Astrocyte (in vitro differentiated cells and primary cell): ENCODE data around the gene MIDN. TPM values are rescaled to one million over a fixed set of nuclear protein-coding genes. Genes with fewer than 3 reads are reported as not detected.

ENCODE experiments used
- DNase-seq: peaks from one replicate; pipeline ENCODE4 v3.0.0-alpha.2; 2010; ENCODE audit warnings: low read depth
- FAIRE-seq: peaks from 2 replicates; lab custom pipeline; 2011; peaks lifted over from hg19 to GRCh38; lab: Jason Lieb, UNC
- H2AFZ ChIP-seq: 2 replicates; pipeline ENCODE4 v1.6.0; 2012; ENCODE audit warnings: low read depth, low read length, inconsistent platforms
- H3K27ac ChIP-seq: 2 replicates; pipeline ENCODE4 v1.5.1; 2011; ENCODE audit warnings: low read depth, low read length, inconsistent platforms
- H3K27me3 ChIP-seq: 2 replicates; pipeline ENCODE4 v1.6.0; 2011; ENCODE audit warnings: low read length, inconsistent platforms; ENCODE audit not compliant: insufficient read depth
- H3K36me3 ChIP-seq: 2 replicates; pipeline ENCODE4 v1.5.1; 2011; ENCODE audit warnings: low read length, inconsistent platforms; ENCODE audit not compliant: insufficient read depth
- H3K4me1 ChIP-seq: 2 replicates; pipeline ENCODE4 v1.5.1; 2011; ENCODE audit warnings: low read length, inconsistent platforms; ENCODE audit not compliant: insufficient read depth
- H3K4me2 ChIP-seq: 2 replicates; pipeline ENCODE4 v1.6.0; 2012; ENCODE audit warnings: low read length, inconsistent platforms
- H3K4me3 ChIP-seq: 2 replicates; pipeline ENCODE4 v1.5.1; 2011; ENCODE audit warnings: low read depth, mild to moderate bottlenecking, low read length, inconsistent platforms; ENCODE audit not compliant: insufficient read depth
- H3K79me2 ChIP-seq: 2 replicates; pipeline ENCODE4 v1.6.0; 2012; ENCODE audit warnings: mild to moderate bottlenecking, low read length, inconsistent platforms; ENCODE audit not compliant: insufficient read depth
- H3K9ac ChIP-seq: 2 replicates; pipeline ENCODE4 v1.6.0; 2012; ENCODE audit warnings: mild to moderate bottlenecking, low read length, inconsistent platforms
- H3K9me3 ChIP-seq: 2 replicates; pipeline ENCODE4 v1.5.1; 2012; ENCODE audit warnings: low read depth, mild to moderate bottlenecking, low read length, inconsistent platforms; ENCODE audit not compliant: insufficient read depth
- H4K20me1 ChIP-seq: 2 replicates; pipeline ENCODE4 v1.6.0; 2012; ENCODE audit warnings: low read length, inconsistent platforms; ENCODE audit not compliant: insufficient read depth
- H3K27ac Mint-ChIP-seq: one replicate; pipeline ENCODE4 v1.8.0; 2021; ENCODE audit warnings: mild to moderate bottlenecking, mixed read lengths; ENCODE audit not compliant: unreplicated experiment
- H3K27me3 Mint-ChIP-seq: one replicate; pipeline ENCODE4 v1.8.0; 2021; ENCODE audit warnings: low read depth, mixed read lengths; ENCODE audit not compliant: unreplicated experiment
- H3K36me3 Mint-ChIP-seq: one replicate; pipeline ENCODE4 v1.8.0; 2021; ENCODE audit warnings: low read depth, mixed read lengths; ENCODE audit not compliant: unreplicated experiment
- H3K4me1 Mint-ChIP-seq: one replicate; pipeline ENCODE4 v1.8.0; 2021; ENCODE audit warnings: low read depth, mixed read lengths; ENCODE audit not compliant: unreplicated experiment
- H3K4me3 Mint-ChIP-seq: one replicate; pipeline ENCODE4 v1.8.0; 2021; ENCODE audit warnings: mild to moderate bottlenecking, moderate library complexity, mixed read lengths; ENCODE audit not compliant: unreplicated experiment
- H3K9me3 Mint-ChIP-seq: one replicate; pipeline ENCODE4 v1.8.0; 2021; ENCODE audit warnings: mild to moderate bottlenecking, mixed read lengths; ENCODE audit not compliant: unreplicated experiment
- CTCF ChIP-seq: IDR thresholded peaks from 2 replicates; pipeline ENCODE4 v1.5.1; 2011; ENCODE audit warnings: low read depth, mild to moderate bottlenecking, inconsistent platforms, low read length, moderate library complexity; ENCODE audit not compliant: insufficient read depth
- EZH2 ChIP-seq: IDR thresholded peaks from 2 replicates; pipeline ENCODE4 v1.6.1; 2012; ENCODE audit warnings: mild to moderate bottlenecking, low read length, inconsistent platforms; ENCODE audit not compliant: insufficient read depth
- total RNA-seq: library from RNA; stranded (reverse); gene quantifications from 2 replicates; pipeline ENCODE4 v1.2.1, GENCODE V29; 2021

MIDN gene
- total RNA-seq, 1 donor from 2014 or later = 141 TPM

GRCh38 chr19:1233115-1233667, 15.2 kb upstream of the MIDN start:
- Histone ChIP-seq H3K4me1 (peaks cover 21% of the 10 kb centered on the region), H3K79me2 (peaks cover 13% of the 10 kb centered on the region), H3K9ac (peak overlapping the region; percentile 19), H3K27ac (no peak overlapping the region), H3K36me3 (peaks cover 3% of the 10 kb centered on the region), H2AFZ (no peak overlapping the region), H4K20me1 (peaks cover 45% of the 10 kb centered on the region), H3K4me2 (peak overlapping the region; percentile 15), H3K27me3 (no peaks in the 10 kb centered on the region), H3K4me3 (no peak overlapping the region), H3K9me3 (no peaks in the 10 kb centered on the region)
- Mint-ChIP-seq H3K4me3 (no peak overlapping the region), H3K9me3 (no peaks in the 10 kb centered on the region), H3K27ac (no peak overlapping the region), H3K4me1 (peaks cover 11% of the 10 kb centered on the region), H3K27me3 (no peaks in the 10 kb centered on the region), H3K36me3 (peaks cover 7% of the 10 kb centered on the region)
- DNase-seq (no peak), FAIRE-seq (no peak)
- TF ChIP-seq CTCF (no peak), EZH2 (no peak)

GRCh38 chr19:1234051-1234954, 14.1 kb upstream of the MIDN start:
- Histone ChIP-seq H3K4me3 (no peak overlapping the region), H3K9me3 (no peaks in the 10 kb centered on the region), H3K36me3 (peaks cover 3% of the 10 kb centered on the region), H3K9ac (no peak overlapping the region), H3K27ac (no peak overlapping the region), H3K79me2 (peaks cover 13% of the 10 kb centered on the region), H3K4me2 (no peak overlapping the region), H3K4me1 (peaks cover 21% of the 10 kb centered on the region), H4K20me1 (peaks cover 52% of the 10 kb centered on the region), H2AFZ (no peak overlapping the region), H3K27me3 (no peaks in the 10 kb centered on the region)
- DNase-seq (no peak), FAIRE-seq (no peak)
- Mint-ChIP-seq H3K4me3 (no peak overlapping the region), H3K4me1 (peaks cover 11% of the 10 kb centered on the region), H3K36me3 (peaks cover 7% of the 10 kb centered on the region), H3K9me3 (no peaks in the 10 kb centered on the region), H3K27me3 (no peaks in the 10 kb centered on the region), H3K27ac (no peak overlapping the region)
- no peak for TF ChIP-seq CTCF
- TF ChIP-seq EZH2 = no peak
